Prostate gland (tissue), 2 donors: ENCODE data around the gene DLST. TPM values are rescaled to one million over a fixed set of nuclear protein-coding genes. Genes with fewer than 3 reads are reported as not detected.

Experiments
- DNase-seq: peaks from one replicate; pipeline ENCODE4 v3.0.0-alpha.2; 2019; ENCODE audit warnings: low spot score
- H3K27ac ChIP-seq, 2 donors: fragments of 200-600 bp; sonication (generic); 2 replicates each; pipeline ENCODE4 v1.5.1; 2017 to 2019
- H3K27me3 ChIP-seq: fragments of 200-600 bp; sonication (generic); replicated peaks from 2 replicates; pipeline ENCODE4 v1.5.1; 2019; ENCODE audit not compliant: insufficient read depth
- H3K36me3 ChIP-seq, 2 donors: fragments of 200-600 bp; sonication (generic); 1 replicate in 1 of 2; 2 replicates in 1 of 2; pipeline versions ENCODE4 v1.5.1 to v1.8.1; 2017 to 2019
- H3K4me1 ChIP-seq: fragments of 200-600 bp; sonication (generic); replicated peaks from 2 replicates; pipeline ENCODE4 v1.5.1; 2019
- H3K4me3 ChIP-seq, 2 donors: fragments of 200-600 bp; sonication (generic); 2 replicates each; pipeline ENCODE4 v1.5.1; 2017 to 2019
- H3K9me3 ChIP-seq: fragments of 200-600 bp; sonication (generic); 2 replicates; pipeline ENCODE4 v1.5.1; 2017
- CTCF ChIP-seq, 4 experiments: fragments of 200-600 bp in 2 of 4; fragments of 450-650 bp in 2 of 4; sonication (generic) in 2 of 4; IDR thresholded peaks; 1 replicate in 3 of 4; 2 replicates in 1 of 4; pipeline ENCODE4 v1.5.1; 2016 to 2019; ENCODE audit warnings: antibody characterized with exemption in 4 of 4, mild to moderate bottlenecking in 2 of 4, moderate library complexity in 2 of 4
- POLR2A ChIP-seq: fragments of 450-650 bp; IDR thresholded peaks from one replicate; pipeline ENCODE4 v1.6.1; 2016; ENCODE audit warnings: antibody characterized with exemption, mild to moderate bottlenecking
- POLR2AphosphoS5 ChIP-seq: sonication (generic); formaldehyde crosslinking; IDR thresholded peaks from one replicate; pipeline ENCODE4 v1.6.1; 2017; ENCODE audit warnings: antibody characterized with exemption
- WGBS: methylation state at CpG from one replicate; pipeline ENCODE4 v1.1.5; 2018; 5-methylcytosine and 5-hydroxymethylcytosine counted together
- intact Hi-C: fragments of 100-400 bp; cut with DNase I; formaldehyde crosslinking; loops from one replicate; pipeline ENCODE4 v1.14.2; 2022
- total RNA-seq, 2 donors: library from RNA; depleted of rRNA; stranded (reverse); fragments of >200 nt; gene quantifications; one replicate each; pipeline ENCODE4 v1.1.0, GENCODE V29; 2016

The DLST gene
- total RNA-seq, 2 donors from 2014 or later = 44.9 to 93.0 TPM

GRCh38 chr14:74913986-74914573 lies 32.4 kb downstream of the DLST start:
- WGBS = 34% methylated on average over 6 of the region's 6 CpGs
- Histone ChIP-seq H3K36me3 (no peaks in the 10 kb centered on the region), H3K4me1 (no peaks in the 10 kb centered on the region), H3K27ac (peak overlapping the region in 1 of 2 donors; percentile 21), H3K9me3 (no peaks in the 10 kb centered on the region), H3K27me3 (no peaks in the 10 kb centered on the region), H3K4me3 (no peak overlapping the region)
- peak; percentile 68 for DNase-seq
- intact Hi-C loops = loop anchor here (2.0 kb wide), 1 partner anchor 175 kb away; no protein-coding TSS in a partner anchor
- peak; percentile 25 to 77 (median 66) for TF ChIP-seq CTCF (IDR thresholded peaks at IDR 0.05)
- no peak for TF ChIP-seq POLR2A
- peak; percentile 46 for TF ChIP-seq POLR2AphosphoS5

GRCh38 chr14:74915426-74915825 lies 33.7 kb downstream of the DLST start:
- TF ChIP-seq CTCF (IDR thresholded peaks at IDR 0.05) (no peak), POLR2A (no peak), POLR2AphosphoS5 (no peak)
- Histone ChIP-seq H3K27me3 (no peaks in the 10 kb centered on the region), H3K4me3 (no peak overlapping the region), H3K27ac (no peak overlapping the region), H3K36me3 (no peaks in the 10 kb centered on the region), H3K4me1 (no peaks in the 10 kb centered on the region), H3K9me3 (no peaks in the 10 kb centered on the region)
- DNase-seq = no peak
- intact Hi-C loops = loop anchor here (2.0 kb wide), 1 partner anchor 173 kb away; no protein-coding TSS in a partner anchor
- 75% methylated on average over 4 of the region's 4 CpGs for WGBS

GRCh38 chr14:74915826-74916225 lies 34.1 kb downstream of the DLST start:
- no peaks in the 10 kb centered on the region for H3K9me3 ChIP-seq
- no peaks in the 10 kb centered on the region for H3K4me1 ChIP-seq
- H3K4me3 ChIP-seq = no peak overlapping the region
- 46% methylated on average over 7 of the region's 7 CpGs for WGBS
- H3K27ac ChIP-seq = no peak overlapping the region
- H3K36me3 ChIP-seq = no peaks in the 10 kb centered on the region
- intact Hi-C loops = loop anchor here (2.0 kb wide), 1 partner anchor 173 kb away; no protein-coding TSS in a partner anchor
- DNase-seq = no peak
- no peaks in the 10 kb centered on the region for H3K27me3 ChIP-seq
- TF ChIP-seq POLR2A (no peak), POLR2AphosphoS5 (no peak), CTCF (IDR thresholded peaks at IDR 0.05) (no peak)

GRCh38 chr14:74917178-74917543 lies 35.4 kb downstream of the DLST start:
- DNase-seq = no peak
- WGBS = 74% methylated on average over 5 of the region's 5 CpGs
- no peaks in the 10 kb centered on the region for H3K4me1 ChIP-seq
- no peak for TF ChIP-seq POLR2A
- no peak for TF ChIP-seq CTCF (IDR thresholded peaks at IDR 0.05)
- TF ChIP-seq POLR2AphosphoS5 = no peak
- intact Hi-C loops = no loop called here
- H3K4me3 ChIP-seq = no peak overlapping the region
- H3K27me3 ChIP-seq = no peaks in the 10 kb centered on the region
- H3K9me3 ChIP-seq = no peaks in the 10 kb centered on the region
- peak overlapping the region; percentile 2 to 47 for H3K27ac ChIP-seq
- H3K36me3 ChIP-seq = no peaks in the 10 kb centered on the region

- peak; percentile 73 for TF ChIP-seq POLR2AphosphoS5
- no peak for TF ChIP-seq CTCF (IDR thresholded peaks at IDR 0.05)
- TF ChIP-seq POLR2A = no peak
- H3K4me3 ChIP-seq = no peak overlapping the region
- intact Hi-C loops = no loop called here
- no peaks in the 10 kb centered on the region for H3K4me1 ChIP-seq
- 12% methylated on average over 13 of the region's 13 CpGs for WGBS
- no peaks in the 10 kb centered on the region for H3K36me3 ChIP-seq
- H3K27ac ChIP-seq = peak overlapping the region; percentile 2 to 47
- H3K27me3 ChIP-seq = no peaks in the 10 kb centered on the region
- no peaks in the 10 kb centered on the region for H3K9me3 ChIP-seq
- DNase-seq = peak; percentile 77
Measured at GRCh38 chr14:74917646-74918081, 35.9 kb downstream of the DLST start.
